Measurements from ENCODE around the gene FNDC5. TPM values are rescaled to one million over a fixed set of nuclear protein-coding genes. Genes with fewer than 3 reads are reported as not detected.

FNDC5 gene
- total and polyA plus RNA-seq, 9 of the 15 experiments (the other 6 are each of a cell fraction or from before 2014, with no cell fraction given): 0.06 to 2.1 (median 0.22) TPM

GRCh38 chr1:32888134-32888533 is 17.4 kb upstream of the FNDC5 start (continued):
- TF ChIP-seq, protein P1, sequence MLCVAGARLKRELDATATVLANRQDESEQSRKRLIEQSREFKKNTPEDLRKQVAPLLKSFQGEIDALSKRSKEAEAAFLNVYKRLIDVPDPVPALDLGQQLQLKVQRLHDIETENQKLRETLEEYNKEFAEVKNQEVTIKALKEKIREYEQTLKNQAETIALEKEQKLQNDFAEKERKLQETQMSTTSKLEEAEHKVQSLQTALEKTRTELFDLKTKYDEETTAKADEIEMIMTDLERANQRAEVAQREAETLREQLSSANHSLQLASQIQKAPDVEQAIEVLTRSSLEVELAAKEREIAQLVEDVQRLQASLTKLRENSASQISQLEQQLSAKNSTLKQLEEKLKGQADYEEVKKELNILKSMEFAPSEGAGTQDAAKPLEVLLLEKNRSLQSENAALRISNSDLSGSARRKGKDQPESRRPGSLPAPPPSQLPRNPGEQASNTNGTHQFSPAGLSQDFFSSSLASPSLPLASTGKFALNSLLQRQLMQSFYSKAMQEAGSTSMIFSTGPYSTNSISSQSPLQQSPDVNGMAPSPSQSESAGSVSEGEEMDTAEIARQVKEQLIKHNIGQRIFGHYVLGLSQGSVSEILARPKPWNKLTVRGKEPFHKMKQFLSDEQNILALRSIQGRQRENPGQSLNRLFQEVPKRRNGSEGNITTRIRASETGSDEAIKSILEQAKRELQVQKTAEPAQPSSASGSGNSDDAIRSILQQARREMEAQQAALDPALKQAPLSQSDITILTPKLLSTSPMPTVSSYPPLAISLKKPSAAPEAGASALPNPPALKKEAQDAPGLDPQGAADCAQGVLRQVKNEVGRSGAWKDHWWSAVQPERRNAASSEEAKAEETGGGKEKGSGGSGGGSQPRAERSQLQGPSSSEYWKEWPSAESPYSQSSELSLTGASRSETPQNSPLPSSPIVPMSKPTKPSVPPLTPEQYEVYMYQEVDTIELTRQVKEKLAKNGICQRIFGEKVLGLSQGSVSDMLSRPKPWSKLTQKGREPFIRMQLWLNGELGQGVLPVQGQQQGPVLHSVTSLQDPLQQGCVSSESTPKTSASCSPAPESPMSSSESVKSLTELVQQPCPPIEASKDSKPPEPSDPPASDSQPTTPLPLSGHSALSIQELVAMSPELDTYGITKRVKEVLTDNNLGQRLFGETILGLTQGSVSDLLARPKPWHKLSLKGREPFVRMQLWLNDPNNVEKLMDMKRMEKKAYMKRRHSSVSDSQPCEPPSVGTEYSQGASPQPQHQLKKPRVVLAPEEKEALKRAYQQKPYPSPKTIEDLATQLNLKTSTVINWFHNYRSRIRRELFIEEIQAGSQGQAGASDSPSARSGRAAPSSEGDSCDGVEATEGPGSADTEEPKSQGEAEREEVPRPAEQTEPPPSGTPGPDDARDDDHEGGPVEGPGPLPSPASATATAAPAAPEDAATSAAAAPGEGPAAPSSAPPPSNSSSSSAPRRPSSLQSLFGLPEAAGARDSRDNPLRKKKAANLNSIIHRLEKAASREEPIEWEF (CRISPR knock-in tag; IDR thresholded peaks at IDR 0.05): no peak
- no peak for TF ChIP-seq MAZ (CRISPR knock-in tag; conservative IDR thresholded peaks at IDR 0.05 in 1 of 2, IDR thresholded peaks at IDR 0.05 in 1 of 2)
- no peak for TF ChIP-seq ZBTB1 (CRISPR knock-in tag; IDR thresholded peaks at IDR 0.05; ENCODE audit: borderline replicate concordance, low read depth)
- TF ChIP-seq BACH1 (tag; IDR thresholded peaks at IDR 0.05): no peak
- TF ChIP-seq OTX1 (CRISPR knock-in tag; IDR thresholded peaks at IDR 0.05): no peak
- no peak for TF ChIP-seq HDAC1 (IDR thresholded peaks at IDR 0.05)
- no peak for TF ChIP-seq TGIF2 (CRISPR knock-in tag; IDR thresholded peaks at IDR 0.05)
- no peak for TF ChIP-seq KAT7 (CRISPR knock-in tag; IDR thresholded peaks at IDR 0.05; ENCODE audit: borderline replicate concordance)
- TF ChIP-seq RBBP5 (IDR thresholded peaks at IDR 0.05; ENCODE audit: borderline replicate concordance, insufficient read depth, low read length, poor library complexity, severe bottlenecking): no peak
- no peak for TF ChIP-seq HMBOX1 (IDR thresholded peaks at IDR 0.05)

Measured in K562 (cell line).